Activated T-helper 1 cell treated with Interleukin-2 at 50 U/mL for 16 hours (primary cell): ENCODE measurements around the gene HSD17B1.
A peak's percentile ranks its signal among the peaks of the same experiment; 100 is the strongest.
"Not testable (repeated sequence)": the region's sequence is repeated elsewhere in the genome, so short reads cannot be mapped to it uniquely, and the experiment has no call there.

Experiments
- DNase-seq: peaks from one replicate; pipeline ENCODE4 v3.0.0-alpha.2; 2020; ENCODE audit warnings: low read depth

Gene HSD17B1

GRCh38 chr17:42547698-42548069, 5.0 kb upstream of the HSD17B1 start:
- DNase-seq: no peak

DNA sequence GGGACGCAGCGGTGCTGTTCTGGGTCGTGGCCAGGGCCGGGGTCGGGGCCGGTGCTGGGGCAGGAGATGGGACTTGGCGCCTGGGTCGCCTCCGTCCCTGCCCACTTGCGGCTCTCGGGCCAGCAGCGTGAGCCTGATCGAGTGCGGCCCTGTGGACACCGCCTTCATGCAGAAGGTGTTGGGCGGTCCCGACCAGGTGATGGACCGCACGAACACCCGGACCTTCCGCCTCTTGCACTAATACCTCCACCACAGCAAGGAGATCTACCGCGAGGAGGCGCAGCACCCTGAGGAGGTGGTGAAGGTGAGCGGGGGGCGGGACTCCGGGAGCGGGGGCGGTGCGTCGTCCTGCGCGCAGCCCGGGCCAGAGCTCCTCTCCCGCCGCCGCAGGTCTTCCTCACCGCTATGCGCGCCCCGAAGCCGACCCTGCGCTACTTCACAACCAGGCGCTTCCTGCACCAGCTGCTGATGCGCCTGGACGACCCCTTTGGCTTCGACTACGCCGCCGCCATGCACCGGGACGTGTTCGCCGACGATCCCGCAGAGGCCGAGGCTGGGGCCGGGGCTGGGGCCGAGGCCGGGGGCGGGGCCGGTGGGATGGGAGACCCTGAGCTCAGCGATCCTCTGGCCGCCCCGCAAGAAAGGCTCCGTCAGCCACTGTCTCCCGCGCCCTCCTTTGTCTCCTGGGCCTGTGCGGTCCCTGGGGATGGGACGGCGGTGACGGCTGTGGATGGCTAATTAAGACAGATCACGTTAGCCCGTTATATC, 4.5 kb upstream of the HSD17B1 start:
- DNase-seq: peak; percentile 70

GRCh38 chr17:42548993-42549755, 3.5 kb upstream of the HSD17B1 start:
- DNase-seq: no peak

DNA sequence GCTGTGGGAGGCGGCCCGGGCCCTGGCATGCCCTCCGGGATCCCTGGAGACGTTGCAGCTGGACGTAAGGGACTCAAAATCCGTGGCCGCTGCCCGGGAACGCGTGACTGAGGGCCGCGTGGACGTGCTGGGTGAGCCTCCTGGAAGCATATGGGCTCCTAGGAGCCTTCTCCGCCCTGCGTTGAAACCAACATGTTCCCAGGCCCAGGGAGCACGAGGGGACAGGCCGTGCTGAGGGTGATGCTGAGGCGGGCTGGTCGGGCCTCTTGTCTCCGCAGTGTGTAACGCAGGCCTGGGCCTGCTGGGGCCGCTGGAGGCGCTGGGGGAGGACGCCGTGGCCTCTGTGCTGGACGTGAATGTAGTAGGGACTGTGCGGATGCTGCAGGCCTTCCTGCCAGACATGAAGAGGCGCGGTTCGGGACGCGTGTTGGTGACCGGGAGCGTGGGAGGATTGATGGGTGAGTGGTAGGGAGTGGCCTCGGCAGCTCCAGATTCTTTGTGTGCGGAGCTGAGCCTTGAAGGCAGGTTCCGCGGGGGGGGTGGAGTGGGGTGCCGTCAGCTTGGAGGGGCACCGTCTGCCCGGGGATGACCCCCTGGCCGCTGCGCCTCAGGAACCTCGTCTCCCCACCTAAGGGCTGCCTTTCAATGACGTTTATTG, 567 bp downstream of the HSD17B1 start:
- DNase-seq: no peak

GRCh38 chr17:42553866-42554249, 1.1 kb downstream of the HSD17B1 start:
- DNase-seq: no peak

GRCh38 chr17:42554250-42555121, 1.8 kb downstream of the HSD17B1 start:
- peak; percentile 57 for DNase-seq

DNA sequence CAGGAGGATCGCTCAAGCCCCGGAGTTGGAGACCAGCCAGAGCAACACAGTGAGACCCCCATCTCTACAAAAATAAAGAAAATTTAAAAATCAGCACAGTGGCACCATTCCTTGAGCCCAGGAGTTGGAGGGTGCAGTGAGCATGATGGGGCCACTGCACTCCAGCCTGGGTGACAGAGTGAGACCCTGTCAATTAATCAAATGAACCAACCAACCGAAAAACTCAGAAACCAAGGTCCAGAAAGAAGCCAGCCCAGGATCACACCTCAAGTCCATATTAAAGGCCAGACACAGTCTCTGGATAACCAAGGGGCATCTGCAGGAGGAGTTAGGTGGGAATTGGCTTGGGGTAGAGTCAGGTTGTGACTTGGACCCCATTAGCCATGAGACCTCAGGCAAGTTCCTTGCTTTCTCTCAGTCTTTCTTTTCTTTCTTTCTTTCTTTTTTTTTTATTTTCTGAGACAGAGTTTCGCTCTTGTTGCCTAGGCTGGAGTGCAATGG, 2.4 kb downstream of the HSD17B1 start:
- DNase-seq: no peak

DNA sequence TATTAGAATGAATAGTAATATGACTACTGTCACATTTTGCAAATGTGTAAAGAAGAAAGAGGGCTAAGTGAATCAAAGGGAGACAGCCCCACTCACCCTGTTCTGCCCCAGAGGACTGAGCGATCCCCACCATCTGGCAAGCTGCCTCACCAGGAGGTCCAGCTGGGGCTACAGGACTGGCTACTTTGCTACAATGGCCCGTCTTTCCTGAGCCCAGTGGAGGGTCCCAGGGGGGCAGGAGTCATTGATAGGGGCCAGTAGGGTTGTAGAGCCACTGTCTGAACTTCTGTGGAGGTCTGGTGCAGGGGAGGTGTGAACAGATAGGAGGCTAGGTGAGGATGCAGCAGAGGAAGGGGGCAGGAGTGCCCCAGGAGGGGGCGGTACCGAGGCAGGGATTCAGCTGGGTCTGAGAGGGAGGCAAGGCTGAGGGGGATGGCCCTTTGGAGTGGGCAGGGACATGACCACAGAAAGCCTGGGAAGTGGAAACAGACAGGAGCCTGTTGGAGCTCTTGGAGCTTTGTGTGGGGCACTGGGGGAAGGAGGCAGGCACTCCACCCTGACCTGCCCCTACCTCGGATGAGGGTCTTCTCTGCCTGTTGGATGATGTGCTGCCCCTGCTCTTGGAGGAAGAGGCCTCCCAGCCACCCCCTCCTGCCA, 3.4 kb downstream of the HSD17B1 start:
- not testable (repeated sequence) for DNase-seq

DNA sequence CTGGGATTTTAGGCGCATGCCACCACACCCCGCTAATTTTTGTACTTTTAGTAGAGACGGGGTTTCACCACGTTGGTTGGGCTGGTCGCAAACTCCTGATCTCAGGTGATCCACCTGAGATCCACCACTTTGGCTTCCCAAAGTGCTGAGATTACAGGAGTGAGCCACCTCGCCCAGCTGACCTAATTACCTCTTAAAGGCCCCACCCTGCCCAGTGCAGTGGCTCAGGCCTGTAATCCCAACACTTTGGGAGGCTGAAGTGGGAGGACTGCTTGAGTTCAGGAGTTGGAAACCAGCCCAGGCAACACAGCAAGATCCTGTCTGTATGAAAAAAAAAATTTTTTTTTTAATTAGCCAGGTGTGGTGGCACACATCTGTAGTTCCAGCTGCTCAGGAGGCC, 6.4 kb downstream of the HSD17B1 start:
- no peak for DNase-seq

- DNase-seq: no peak
Measured at GRCh38 chr17:42560246-42560645, 7.5 kb downstream of the HSD17B1 start.

DNA sequence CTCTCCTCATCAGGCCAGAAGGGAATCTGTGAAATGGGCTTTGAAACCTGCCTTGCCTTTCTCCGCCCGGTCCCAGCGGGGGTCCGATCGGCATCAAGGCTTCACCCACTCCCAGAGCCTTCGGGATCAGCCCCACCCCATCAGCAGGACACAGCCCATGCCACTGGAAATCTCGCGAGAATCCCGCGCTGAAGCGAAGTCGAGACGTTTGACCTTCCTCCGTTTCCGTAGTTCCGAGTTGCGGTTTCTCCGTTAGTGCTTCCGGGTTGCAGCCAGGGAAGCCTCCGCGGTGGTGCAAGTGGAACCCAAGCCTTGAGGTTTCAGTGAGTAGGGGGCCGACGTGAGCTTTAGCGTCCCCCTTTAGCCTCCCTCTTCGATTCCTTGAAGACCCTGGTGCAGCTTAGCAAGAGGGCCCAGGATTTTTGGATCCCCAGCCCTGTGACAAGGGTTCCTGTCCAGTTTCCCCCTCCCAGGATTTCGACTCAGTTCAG, 9.2 kb downstream of the HSD17B1 start, which contains the start of gene COASY:
Gene COASY (plus strand): TSS at position 252 of the 491 bp plus-strand sequence. CDS start 475 bp downstream, outside the sequence.
- DNase-seq: peak; percentile 82

DNA sequence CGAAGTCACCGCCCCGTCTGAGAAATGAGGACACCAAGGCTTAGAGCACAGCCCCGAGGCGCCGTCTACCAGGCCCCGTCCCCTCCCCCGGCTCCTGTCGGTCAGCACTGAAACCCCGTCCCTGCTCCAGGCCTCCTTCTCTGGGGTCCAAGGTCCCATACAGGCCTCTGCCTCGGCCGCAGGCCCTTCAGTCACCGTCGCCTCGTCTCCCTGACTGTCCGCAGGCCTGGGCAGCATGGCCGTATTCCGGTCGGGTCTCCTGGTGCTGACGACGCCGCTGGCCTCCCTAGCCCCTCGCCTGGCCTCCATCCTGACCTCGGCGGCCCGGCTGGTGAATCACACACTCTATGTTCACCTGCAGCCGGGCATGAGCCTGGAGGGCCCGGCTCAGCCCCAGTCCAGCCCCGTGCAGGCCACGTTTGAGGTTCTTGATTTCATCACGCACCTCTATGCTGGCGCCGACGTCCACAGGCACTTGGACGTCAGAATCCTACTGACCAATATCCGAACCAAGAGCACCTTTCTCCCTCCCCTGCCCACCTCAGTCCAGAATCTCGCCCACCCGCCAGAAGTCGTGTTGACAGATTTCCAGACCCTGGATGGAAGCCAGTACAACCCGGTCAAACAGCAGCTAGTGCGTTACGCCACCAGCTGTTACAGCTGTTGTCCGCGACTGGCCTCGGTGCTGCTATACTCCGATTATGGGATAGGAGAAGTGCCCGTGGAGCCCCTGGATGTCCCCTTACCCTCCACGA, 9.8 kb downstream of the HSD17B1 start:
- no peak for DNase-seq

- DNase-seq: no peak
Measured at GRCh38 chr17:42563143-42563509, 10.4 kb downstream of the HSD17B1 start.

- no peak for DNase-seq
Measured at GRCh38 chr17:42563543-42563942, 10.8 kb downstream of the HSD17B1 start.

DNA sequence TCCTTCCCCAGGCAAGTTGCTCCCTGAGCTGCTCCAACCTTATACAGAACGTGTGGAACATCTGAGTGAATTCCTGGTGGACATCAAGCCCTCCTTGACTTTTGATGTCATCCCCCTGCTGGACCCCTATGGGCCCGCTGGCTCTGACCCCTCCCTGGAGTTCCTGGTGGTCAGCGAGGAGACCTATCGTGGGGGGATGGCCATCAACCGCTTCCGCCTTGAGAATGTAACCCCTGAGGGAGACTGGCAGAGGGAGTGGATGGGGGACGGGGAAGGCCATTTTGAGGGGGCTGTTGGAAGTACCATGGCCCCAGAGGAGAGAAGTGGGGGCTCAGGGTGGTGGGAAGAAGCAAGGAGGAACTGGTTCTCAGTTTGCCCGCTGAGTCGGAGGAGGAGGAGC, 11.2 kb downstream of the HSD17B1 start:
- DNase-seq: no peak

DNA sequence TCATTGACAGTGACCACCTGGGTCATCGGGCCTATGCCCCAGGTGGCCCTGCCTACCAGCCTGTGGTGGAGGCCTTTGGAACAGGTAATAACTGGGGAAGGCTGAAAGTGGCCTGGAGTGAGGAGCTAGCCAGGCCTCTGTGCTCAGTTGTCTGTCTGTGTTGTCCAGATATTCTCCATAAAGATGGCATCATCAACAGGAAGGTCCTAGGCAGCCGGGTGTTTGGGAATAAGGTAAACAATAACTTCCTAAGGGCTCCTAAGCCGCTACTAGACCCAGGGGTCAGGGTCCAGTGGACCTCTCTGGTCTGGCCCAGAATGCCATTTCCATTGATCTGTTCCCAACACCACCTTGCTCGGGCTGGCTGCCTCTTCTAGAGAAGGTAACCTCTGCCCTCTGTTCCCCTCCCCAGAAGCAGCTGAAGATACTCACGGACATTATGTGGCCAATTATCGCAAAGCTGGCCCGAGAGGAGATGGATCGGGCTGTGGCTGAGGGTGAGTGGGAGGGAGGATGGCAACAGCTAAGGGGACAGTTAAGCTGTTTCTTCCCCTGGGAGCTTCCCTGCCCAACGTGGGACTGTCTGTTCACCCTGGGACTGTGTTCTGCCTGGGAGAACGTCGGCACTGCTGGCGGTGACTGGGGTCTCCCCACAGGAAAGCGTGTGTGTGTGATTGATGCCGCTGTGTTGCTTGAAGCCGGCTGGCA, 12.2 kb downstream of the HSD17B1 start:
- DNase-seq: no peak

GRCh38 chr17:42565523-42566214, 12.9 kb downstream of the HSD17B1 start:
- DNase-seq: no peak

DNA sequence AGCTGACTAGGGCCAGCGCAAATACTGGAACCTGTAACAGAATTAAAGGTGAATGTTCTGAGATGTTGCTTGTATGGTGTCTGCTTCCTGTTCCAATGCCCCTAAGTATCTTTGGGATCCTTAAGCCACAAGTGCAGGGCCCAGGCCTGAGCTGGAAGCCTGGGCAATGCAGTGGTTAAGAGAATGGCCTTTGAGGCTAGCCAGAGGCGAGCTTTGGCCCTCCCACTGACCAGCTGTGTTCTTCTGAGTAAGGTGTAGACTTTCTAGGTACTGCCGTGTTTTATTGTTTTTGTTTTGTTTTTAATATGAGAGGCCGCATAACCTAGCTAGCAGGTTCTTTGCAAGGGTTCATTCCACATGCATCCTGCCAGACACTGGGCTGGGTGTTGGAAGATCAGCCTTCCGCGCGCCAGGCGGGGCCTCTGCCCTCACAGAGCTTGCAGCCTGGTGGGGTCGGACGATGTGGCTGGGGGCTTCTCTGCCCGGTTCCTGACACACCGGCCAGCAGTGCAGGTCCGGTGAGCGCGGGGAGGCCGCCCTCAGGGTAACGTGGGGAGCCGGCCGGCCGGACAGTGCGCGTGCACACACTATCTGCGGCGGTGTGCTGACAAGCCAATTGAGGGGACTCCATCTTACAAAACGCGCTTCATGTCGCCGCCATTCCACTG, 13.6 kb downstream of the HSD17B1 start:
- DNase-seq: no peak
